Daoy (cell line): ENCODE measurements around the gene RBM25. TPM values are rescaled to one million over a fixed set of nuclear protein-coding genes. Genes with fewer than 3 reads are reported as not detected.
"Not testable (repeated sequence)": the region's sequence is repeated elsewhere in the genome, so short reads cannot be mapped to it uniquely, and the experiment has no call there.

Source experiments
- DNase-seq: peaks from one replicate; pipeline ENCODE4 v3.0.0-alpha.2; 2015; ENCODE audit warnings: low read depth
- total RNA-seq: library from RNA; depleted of rRNA; stranded (reverse); fragments of >200 nt; shearing (Covaris generic); gene quantifications from 2 replicates; pipeline ENCODE4 v1.2.3, GENCODE V29; 2014; rRNA removed

Gene RBM25
- total RNA-seq: 57.4 and 58.1 TPM in 2 replicates

DNA sequence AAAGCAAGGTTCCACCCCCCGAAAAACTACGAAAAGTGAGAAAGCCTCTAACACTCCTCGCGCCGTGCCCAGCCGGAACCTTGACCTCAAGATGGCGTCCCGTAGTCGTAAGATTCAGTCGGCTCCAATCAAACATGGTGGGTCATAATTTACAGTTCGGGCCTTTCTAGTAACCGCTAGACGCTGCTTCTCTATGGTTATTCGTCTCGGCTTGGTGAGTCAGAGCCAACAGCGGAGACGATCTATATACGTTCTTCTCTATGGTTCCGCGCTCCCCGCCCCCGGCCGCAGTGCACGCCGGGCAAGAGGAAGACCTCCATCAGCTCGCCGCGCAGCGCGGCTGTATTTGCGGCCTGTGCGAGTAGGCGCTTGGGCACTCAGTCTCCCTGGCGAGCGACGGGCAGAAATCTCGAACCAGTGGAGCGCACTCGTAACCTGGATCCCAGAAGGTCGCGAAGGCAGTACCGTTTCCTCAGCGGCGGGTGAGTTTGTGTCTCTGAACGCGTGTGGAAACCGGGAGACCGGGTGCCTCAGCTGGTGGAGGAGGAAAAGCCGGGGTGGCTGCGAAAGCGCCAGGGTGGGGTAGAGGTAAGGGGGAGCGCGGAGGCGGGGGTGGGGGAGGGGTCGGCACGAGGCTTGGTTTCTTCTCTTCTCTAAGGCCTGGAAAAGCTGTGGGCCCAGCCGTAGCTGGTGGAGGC lies at the start of gene RBM25:
RBM25 (plus strand) TSS at position 311 of the 698 bp plus-strand sequence. CDS start 13,108 bp downstream, outside the sequence.
- peak; percentile 99 for DNase-seq

DNA sequence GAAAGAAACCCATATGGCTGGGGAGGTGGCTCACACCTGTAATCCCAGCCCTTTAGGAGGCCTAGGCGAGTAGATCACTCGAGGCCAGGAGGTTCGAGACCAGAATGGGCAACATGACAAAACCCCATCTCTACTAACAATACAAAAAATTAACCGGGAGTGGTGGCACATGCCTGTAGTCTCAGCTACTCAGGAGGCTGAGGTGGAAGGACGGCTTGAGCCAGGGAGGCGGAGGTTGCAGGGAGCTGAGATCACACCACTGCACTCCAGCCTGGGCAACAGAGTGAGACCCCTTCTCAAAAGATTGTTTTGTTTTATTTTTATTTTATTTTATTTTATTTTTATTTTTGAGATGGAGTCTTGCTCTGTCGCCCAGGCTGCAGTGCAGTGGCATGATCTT lies 47.1 kb upstream of the RBM25 start:
- not testable (repeated sequence) for DNase-seq

DNA sequence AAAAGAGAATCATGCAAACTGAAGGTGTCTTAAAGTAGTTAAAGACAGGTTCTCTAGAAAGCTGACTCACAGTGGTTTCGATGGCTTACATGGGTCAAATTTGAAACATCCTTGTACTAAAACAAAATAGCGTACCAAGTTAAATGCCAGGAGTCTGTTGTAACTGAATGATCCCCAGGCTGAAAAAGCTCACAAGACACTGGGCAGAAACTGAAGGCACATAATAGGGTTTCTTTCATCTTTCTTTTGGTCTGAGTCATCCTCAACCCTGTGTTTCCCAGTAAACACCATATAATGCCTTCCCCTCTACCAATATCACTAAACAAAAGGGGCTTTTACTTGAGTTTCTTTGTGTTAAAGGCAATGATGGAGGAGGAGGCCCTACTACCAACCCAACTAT lies 44.2 kb upstream of the RBM25 start:
- no peak for DNase-seq

DNA sequence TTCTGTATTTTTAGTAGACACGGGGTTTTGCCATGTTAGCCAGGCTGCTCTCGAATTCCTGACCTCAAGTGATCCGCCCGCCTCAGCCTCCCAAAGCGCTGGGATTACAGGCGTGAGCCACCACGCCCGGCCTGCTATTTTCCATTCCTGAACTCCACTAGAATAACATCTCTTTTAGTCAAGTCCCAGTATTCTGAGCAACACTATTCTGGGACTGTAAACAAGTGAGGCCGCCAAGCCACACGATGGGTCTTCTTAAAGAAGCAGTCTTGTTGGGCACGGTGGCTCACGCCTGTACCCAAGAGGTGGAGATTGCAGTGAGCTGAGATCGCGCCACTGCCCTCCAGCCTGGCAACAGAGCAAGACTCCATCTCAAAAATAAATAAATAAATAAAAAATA lies 42.8 kb upstream of the RBM25 start:
- not testable (repeated sequence) for DNase-seq

DNA sequence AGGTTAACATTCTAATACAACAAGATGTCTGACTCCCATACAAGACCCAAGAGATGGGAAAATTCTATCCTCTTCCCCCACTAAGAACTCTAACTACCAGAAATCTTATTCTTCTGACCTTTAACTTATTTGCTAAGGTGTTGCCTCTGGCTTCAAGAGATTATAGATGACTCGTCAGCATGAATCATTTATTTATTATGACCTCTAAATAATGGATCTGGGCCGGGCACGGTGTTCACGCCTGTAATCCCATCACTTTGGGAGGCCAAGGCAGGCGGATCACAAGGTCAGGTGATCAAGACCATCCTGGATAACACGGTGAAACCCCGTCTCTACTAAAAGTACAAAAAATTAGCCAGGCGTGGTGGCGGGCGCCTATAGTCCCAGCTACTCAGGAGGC lies 42.3 kb upstream of the RBM25 start:
- not testable (repeated sequence) for DNase-seq

DNA sequence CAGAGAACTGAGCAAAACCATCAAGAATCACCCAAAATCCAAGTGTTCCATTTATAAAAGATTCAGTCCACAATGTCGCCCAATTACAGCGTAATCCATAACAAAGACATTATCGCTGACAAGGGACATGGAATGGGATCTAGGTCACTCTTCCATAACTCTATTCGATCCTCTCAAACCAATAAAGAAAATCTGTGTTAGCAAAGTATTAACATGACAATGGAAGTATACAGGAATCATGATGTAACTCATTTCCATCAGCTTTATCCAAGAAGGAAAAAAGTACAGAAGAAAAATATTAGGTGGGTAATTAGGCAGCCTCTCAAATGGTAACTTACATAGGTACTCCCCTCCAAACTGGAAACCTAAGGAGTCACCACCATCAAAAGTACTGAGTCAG lies 36.3 kb upstream of the RBM25 start:
- no peak for DNase-seq

DNA sequence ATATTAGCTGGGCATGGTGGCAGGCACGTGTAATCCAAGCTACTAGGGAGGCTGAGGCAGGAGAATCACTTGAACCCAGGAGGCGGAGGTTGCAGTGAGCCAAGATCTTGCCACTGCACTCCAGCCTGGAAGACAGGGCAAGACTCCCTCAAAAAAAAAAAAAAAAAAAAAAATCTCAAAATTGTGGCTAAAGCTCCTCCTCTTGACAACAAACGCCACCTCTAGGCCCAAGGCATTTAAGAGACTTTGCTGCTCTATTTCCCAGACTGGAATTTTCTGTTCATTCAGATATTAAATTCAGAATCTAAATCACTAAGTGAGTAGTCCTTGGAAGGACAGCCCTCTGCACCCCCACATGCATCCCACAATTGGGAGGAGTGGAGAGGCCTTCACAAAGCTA lies 32.8 kb upstream of the RBM25 start:
- no peak for DNase-seq

DNA sequence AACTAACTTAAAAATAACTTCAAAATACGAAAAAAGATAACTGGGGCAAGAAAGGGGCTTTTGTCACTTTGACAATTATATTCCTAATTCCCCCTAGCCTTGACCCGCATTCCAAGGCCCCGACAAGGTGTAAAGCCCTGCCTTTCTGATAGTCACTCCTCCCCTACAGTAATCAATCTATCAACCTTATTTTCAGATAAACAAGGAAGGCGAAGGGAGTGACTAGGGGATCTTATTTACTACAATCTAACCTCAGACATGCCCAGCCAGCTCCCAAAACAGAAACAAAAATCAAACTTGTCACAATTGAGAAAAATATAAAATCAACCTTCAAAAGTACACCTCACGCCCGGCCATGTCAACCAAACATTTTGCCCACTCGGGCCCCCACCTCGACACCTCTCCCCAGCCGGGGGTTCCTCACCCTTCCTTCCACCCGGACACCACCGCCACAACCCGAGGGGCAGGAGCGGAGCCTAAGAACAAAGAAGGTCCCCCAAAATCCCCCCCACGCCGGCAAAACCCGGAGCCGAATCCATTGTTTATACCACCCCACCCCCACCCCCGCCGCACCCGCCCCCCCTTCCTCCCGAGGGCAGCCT lies 32.0 kb upstream of the RBM25 start:
- no peak for DNase-seq

DNA sequence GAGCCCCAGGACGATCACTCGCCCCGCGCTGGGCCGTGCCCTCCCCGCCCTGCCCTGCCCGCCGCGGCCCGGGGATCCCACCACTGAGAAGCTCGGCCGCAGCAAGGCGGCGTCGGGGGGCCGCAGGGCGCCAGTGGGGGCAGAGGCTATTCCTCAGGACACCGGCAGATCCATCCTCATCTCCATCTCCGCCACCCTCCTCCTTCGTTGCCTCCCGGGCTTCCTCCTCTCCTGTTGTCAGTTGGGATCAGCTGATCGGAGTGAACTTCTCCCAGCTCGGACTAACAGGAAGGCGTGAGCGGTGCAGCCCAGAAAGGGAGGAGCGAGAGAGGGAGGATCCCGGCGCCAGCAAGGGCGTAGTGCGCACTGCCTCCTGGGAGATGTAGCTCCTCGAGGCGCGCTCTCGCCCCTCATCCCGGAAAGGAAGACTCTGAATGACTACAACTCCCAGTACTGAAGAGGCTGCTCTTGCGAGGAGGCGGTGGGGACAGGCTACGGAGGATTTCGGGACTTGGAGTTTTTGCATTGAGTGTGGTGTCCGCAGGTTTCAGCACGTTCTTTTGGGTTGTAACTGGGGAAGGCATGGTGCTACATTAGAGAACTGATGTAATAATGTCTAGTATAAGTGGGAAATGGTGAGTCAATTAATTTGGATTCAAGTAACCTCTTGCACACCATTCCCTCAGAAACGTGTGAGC lies 31.3 kb upstream of the RBM25 start, which contains the start of gene ZFYVE1:
ZFYVE1 (minus strand) TSS at position 262 of the 698 bp plus-strand sequence. CDS start 2,598 bp downstream, outside the sequence.
- DNase-seq: peak; percentile 100

DNA sequence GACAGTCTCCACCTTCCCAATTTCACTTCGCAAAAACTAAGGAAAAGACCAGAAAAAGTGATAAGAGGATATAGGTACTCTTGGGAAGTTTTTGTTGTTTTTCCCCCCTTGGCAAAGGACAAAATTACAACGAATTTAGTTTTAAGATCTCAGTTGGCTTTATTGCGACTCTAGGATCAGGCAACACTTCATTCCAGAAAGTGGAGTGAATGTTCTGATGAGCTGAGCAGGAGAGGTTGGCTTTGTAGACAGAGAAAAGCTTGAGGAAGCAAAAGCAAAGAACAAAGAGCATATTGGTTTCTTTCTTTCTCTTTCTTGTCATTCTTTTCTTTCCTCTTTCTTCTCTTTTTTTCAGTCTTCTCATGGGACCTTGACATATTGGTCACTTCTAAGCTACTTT lies 30.8 kb upstream of the RBM25 start:
- no peak for DNase-seq

DNA sequence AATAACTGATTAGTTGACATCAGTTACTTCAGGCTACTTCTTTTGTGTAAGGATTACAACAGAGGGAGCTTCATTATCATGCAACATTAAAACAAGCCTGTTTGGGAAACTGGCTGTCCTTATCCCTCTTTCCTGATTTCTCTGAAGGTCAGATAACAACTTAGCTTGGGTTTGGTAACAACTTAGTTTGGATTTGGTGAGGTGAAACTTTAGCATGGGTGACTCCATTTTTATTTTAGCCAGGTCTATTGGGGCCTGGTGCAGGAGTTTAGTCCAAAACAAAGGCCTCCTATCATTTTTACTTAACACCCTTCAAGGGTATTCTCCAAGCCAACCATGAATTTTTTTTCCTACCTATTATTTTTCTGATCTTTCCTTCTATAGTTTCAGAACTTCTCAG lies 30.4 kb upstream of the RBM25 start:
- DNase-seq: no peak

DNA sequence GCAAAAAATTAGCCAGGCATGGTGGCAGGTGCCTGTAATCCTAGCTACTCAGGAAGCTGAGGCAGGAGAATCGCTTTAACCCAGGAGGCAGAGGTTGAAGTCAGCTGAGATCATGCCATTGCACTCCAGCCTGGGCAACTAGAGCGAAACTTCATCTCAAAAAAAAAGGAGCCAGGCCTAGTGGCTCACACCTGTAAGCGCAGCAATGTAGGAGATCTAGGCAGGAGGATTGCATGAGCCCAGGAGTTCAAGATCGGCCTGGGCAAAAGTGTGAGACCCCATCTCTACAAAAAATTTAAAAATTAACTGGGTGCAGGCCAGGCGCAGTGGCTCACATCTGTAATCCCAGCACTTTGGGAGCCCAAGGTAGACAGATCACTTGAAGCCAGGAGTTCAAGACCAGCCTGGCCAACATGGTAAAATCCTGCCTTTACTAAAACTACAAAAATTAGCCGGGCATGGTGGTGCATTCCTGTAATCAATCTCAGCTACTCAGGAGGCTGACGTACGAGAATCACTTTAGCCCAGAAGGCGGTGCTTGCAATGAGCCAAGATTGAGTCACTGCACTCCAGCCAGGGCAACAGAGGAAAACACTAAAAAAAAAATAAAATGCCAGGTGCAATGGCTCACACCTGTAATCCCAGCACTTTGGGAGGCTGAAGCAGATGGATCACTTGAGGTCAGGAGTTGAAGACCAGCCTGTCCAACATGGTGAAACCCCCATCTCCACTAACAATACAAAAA lies 21.5 kb upstream of the RBM25 start:
- peak; percentile 65 for DNase-seq

DNA sequence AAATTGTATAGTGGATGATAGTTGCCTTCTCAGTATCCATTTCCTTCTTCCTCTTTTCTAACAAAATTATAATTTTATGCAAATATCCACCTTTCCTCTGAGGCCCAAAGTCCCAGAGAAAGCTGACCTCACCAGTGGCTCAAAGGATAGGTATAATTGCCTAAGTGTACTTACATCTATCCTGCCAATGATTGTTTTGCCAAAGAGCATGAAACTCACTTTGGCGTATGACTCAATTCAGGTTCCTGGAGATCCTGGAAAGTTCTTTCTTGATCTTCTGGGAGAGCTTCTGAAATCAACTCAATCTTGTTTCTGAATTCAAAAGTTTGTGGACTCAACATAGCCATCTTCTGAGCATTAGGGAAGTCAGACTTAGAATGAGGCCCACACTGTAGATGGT lies 10.5 kb upstream of the RBM25 start:
- no peak for DNase-seq

DNA sequence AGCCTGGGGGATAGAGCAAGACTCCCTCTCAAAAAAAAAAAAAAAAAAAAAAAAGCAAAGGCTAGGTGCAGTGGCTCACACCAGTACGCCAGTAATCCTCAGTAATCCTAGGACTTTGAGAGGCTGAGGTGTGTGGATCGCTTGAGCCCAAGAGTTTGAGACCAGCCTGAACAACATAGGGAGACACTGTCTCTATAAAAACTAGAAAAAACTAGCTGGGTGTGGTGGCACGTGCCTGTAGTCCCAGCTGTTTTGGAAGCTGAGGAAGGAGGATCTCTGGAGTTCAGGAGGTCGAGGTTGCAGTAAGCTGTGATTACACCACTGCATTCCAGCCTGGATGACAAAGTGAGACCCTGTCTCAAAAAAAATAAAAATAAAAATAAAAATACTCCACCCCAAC lies 8.9 kb upstream of the RBM25 start:
- no peak for DNase-seq

DNA sequence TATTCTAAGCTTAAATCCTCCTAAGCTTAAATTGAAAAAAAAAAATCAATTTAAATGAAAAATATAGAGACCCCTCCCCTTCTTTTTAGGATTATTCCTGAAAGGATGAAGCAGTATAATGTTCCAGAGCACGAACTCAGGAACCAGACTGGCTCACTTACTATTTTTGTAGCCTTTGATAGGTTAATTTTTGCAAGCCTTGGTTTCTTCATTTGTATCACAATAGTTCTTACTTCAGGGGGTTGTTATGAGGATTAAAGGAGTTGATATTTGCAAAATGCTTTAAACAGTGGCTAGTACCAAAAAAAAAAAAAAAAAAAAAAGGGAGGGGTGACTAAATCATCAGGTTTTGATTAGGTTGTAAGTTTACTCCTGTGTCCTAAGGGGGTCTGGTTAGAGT lies 3.1 kb upstream of the RBM25 start:
- DNase-seq: no peak

DNA sequence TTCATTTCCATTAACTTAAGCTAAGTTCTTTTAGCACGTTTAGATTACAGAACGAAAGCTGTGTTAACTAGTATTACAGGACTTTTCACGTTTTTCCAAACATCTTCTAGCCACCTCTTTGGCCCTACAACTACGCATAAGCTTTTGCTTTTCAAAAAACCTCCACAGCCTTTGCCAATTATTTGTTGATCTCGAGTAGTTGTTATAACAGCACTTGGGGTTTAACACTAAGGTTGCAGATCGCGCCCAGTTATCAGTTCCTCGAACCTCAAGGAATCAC lies 450 bp upstream of the RBM25 start:
- DNase-seq: no peak

DNA sequence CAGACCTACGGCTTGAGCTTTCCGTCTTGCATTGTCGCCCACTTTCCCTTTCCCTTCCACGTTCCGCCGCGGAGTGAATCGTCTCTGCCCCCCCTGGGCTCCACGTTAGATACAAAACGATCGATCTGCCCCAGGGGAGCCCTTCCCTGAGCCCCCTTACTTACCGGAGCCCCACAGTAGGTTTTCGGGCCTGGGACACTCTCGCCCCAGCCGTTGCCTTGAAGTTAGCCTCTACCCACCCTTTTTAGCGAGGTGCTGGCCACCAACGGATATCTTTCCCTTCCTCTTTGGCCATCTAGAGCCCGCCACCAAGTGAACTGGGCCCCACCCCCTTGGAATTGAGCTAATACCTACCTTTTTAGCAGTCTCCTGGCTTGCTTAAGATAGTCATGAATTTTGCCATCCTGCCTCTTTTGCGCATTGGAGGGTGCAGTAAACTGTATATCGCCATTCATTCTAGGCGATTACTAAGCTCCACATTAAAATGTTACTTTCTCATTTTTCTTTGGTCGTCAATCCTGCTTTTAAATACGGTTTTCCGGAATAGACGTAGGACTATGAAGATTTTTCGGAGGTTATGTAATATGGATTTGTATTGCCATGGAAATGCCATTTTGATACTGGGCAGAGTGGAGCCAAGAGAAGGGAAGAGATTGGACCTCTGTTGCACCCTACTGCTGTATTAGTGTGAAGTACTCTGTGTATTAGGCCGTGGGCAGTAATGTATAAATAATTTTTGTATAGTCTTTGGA lies 764 bp downstream of the RBM25 start:
- DNase-seq: peak; percentile 38

DNA sequence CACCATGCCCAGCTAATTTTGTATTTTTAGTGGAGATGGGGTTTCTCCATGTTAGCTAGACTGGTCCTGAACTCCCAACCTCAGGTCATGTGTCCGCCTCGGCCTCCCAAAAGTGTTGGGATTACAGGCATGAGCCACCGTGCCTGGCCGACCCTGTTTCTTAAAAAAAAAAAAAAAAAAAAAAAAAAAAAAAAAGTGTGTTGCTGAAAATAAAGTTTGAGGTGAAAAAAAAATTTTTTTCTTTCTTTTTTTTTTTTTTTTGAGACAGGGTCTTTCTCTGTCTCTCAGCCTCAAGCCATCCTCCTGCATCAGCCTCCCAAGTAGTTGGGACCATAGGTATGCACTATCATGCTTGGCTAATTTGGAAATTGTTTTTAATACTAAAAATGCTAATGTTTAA lies 11.3 kb downstream of the RBM25 start:
- no peak for DNase-seq

DNA sequence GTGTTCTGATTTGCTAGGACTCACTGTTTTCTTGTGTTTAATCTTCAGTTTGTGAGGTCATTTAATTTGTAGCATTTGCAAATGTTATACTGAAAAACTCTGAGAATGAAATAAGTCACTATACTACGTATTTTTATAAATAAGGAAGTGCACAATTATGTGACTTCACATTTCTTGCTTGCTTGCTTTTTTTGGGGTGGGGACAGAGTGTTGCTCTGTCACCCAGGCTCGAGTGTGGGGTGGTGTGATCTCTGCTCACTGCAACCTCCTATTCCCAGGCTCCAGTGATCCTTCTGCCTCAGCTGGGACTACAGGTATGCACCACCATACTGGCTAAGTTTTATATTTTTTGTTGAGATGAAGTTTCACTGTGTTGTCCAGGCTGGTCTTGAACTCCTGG lies 32.7 kb downstream of the RBM25 start:
- DNase-seq: no peak

DNA sequence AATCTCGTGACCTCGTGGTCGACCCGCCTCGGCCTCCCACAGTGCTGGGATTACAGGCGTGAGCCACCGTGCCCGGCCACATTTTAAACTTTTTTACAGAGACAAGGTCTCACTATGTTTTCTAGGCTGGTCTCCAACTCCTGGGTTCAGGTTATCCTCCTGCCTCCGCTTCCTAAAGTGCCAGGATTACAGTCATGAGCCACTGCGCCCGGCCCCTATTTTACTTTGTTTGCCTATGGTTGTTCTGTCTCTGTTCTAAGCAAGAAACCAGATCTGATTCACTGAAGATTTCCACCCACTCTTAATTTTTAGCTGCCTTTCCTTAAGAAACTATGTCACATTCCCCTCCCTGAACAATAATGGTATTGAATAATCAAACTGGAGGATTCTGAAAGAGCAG lies 39.1 kb downstream of the RBM25 start:
- DNase-seq: no peak

DNA sequence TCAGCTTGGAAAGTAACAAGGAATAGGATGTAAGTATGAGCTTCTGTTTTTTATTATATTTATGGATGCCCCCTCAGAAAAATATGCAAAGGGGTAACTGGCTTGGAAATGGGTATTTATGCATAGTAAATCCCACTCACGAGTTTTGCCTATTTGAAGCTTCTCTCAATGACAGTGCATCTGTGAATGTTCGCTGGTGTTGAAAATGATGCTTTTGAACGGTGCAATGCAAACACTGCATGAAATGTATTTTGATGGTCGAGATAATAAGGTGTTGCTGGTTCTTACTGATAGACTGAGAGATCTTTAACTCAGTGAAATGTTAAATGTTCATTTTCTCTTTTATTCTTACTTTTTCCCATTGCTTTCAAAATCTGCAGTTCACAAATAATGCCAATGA lies 42.0 kb downstream of the RBM25 start:
- DNase-seq: no peak
